Measurements from ENCODE around the gene ATP10B.

- TF ChIP-seq CTCF (IDR thresholded peaks at IDR 0.05) (no peak), POLR2A (IDR thresholded peaks at IDR 0.05) (no peak)
These were observed 58.5 kb downstream of the ATP10B start for GRCh38 chr5:160793530-160793899.

All from adrenal gland (tissue), 5 donors.